Kidney glomerular epithelial cell (primary cell): ENCODE results near the gene FIGLA.
"Not testable (repeated sequence)": the region's sequence is repeated elsewhere in the genome, so short reads cannot be mapped to it uniquely, and the experiment has no call there.

Experiments
- DNase-seq: peaks from one replicate; lab custom pipeline; 2025; lab: John Stamatoyannopoulos, UW

The FIGLA gene

GRCh38 chr2:70746094-70746974 is 44.1 kb downstream of the FIGLA start:
- no peak for DNase-seq

- no peak for DNase-seq
Observed at GRCh38 chr2:70745276-70745825, 45.1 kb downstream of the FIGLA start.

GRCh38 chr2:70744397-70744796 is 46.0 kb downstream of the FIGLA start:
- DNase-seq, result no peak

- no peak for DNase-seq
Observed at GRCh38 chr2:70743677-70744076, 46.8 kb downstream of the FIGLA start.

GRCh38 chr2:70743068-70743467 is 47.4 kb downstream of the FIGLA start:
- no peak for DNase-seq

- not testable (repeated sequence) for DNase-seq
Observed at GRCh38 chr2:70739492-70739891, 51.0 kb downstream of the FIGLA start.

GRCh38 chr2:70738159-70738558 is 52.3 kb downstream of the FIGLA start:
- DNase-seq, result no peak

- no peak for DNase-seq
Observed at GRCh38 chr2:70735071-70735470, 55.4 kb downstream of the FIGLA start.

GRCh38 chr2:70733646-70734180 is 56.7 kb downstream of the FIGLA start:
- no peak for DNase-seq

GRCh38 chr2:70732766-70733645 is 57.4 kb downstream of the FIGLA start:
- no peak for DNase-seq

GRCh38 chr2:70730730-70731129 is 59.7 kb downstream of the FIGLA start:
- no peak for DNase-seq

GRCh38 chr2:70729647-70730046 is 60.8 kb downstream of the FIGLA start:
- DNase-seq, result no peak

GRCh38 chr2:70728128-70728527 is 62.3 kb downstream of the FIGLA start:
- DNase-seq, result no peak
